Endothelial cell of umbilical vein (primary cell): ENCODE data around the gene AKAP12. TPM values are rescaled to one million over a fixed set of nuclear protein-coding genes. Genes with fewer than 3 reads are reported as not detected.

Experiments used
- BruUV-seq: library from RNA; stranded (reverse); fragments of 400-500 nt; replicated peaks from 2 replicates; lab custom pipeline; 2021; lab: Mats Ljungman, UMichigan
- CTCF ChIA-PET: fragments of 300-600, 350-600 bp; sonication (Branson Sonifier 250); formaldehyde crosslinking; loops from one replicate; lab custom pipeline; 2021; ENCODE audit warnings: antibody characterized with exemption, inconsistent platforms; lab: Charles Lee
- POLR2A ChIA-PET: fragments of 300-600, 350-600 bp; sonication (Branson Sonifier 250); formaldehyde crosslinking; loops from one replicate; lab custom pipeline; 2021; ENCODE audit warnings: antibody characterized with exemption, inconsistent platforms; lab: Charles Lee
- DNase-seq: peaks from one replicate; pipeline ENCODE4 v3.0.0-alpha.2; 2011; ENCODE audit warnings: low read depth, low spot score
- FAIRE-seq: peaks from 2 replicates; lab custom pipeline; 2011; peaks lifted over from hg19 to GRCh38; lab: Jason Lieb, UNC
- H2AFZ ChIP-seq: 2 replicates; pipeline ENCODE4 v1.6.0; 2012; ENCODE audit warnings: low read depth, low read length, control low read depth, inconsistent platforms
- H3K27ac ChIP-seq: 2 replicates; pipeline ENCODE4 v1.5.1; 2011; ENCODE audit warnings: low read depth, mild to moderate bottlenecking, control low read depth, low read length, moderate library complexity; ENCODE audit not compliant: insufficient read depth
- H3K27me3 ChIP-seq, 2 experiments: 2 replicates each; pipeline versions ENCODE4 v1.6.0 to v1.6.1; 2011; ENCODE audit warnings: low read length in 2 of 2, mixed read lengths in 1 of 2; ENCODE audit not compliant: control insufficient read depth in 2 of 2, insufficient read depth in 2 of 2
- H3K36me3 ChIP-seq, 2 experiments: 2 replicates in 1 of 2; 3 replicates in 1 of 2; pipeline ENCODE4 v1.5.1; 2011; ENCODE audit warnings: low read length in 2 of 2, mild to moderate bottlenecking in 1 of 2, moderate library complexity in 1 of 2; ENCODE audit not compliant: control insufficient read depth in 2 of 2, insufficient read depth in 2 of 2; ENCODE audit errors: extremely low read depth in 1 of 2
- H3K4me1 ChIP-seq: 3 replicates; pipeline ENCODE4 v1.5.1; 2011; ENCODE audit warnings: mild to moderate bottlenecking, low read length; ENCODE audit not compliant: control insufficient read depth, insufficient read depth; ENCODE audit errors: extremely low read depth
- H3K4me2 ChIP-seq: 2 replicates; pipeline ENCODE4 v1.6.1; 2011; ENCODE audit warnings: low read length, control low read depth, mixed read lengths; ENCODE audit not compliant: insufficient read depth
- H3K4me3 ChIP-seq, 3 experiments: fragments of 200-600 bp in 1 of 3; sonication (generic), shearing (Covaris generic) in 1 of 3; replicated peaks in 1 of 3; 2 replicates each; pipeline ENCODE4 v1.5.1; 2011 to 2016; ENCODE audit warnings: control low read depth in 3 of 3, low read length in 3 of 3, mild to moderate bottlenecking in 2 of 3, inconsistent platforms in 1 of 3, low read depth in 1 of 3, moderate library complexity in 1 of 3; ENCODE audit not compliant: insufficient read depth in 1 of 3
- H3K79me2 ChIP-seq: 2 replicates; pipeline ENCODE4 v1.6.0; 2012; ENCODE audit warnings: low read length, inconsistent platforms; ENCODE audit not compliant: control insufficient read depth, insufficient read depth
- H3K9ac ChIP-seq: replicated peaks from 2 replicates; pipeline ENCODE3; 2011; ENCODE audit warnings: low read length, control low read depth; ENCODE audit not compliant: insufficient read depth; ENCODE audit errors: extremely low read depth
- H3K9me1 ChIP-seq: replicated peaks from 3 replicates; pipeline ENCODE4 v1.6.0; 2011; ENCODE audit warnings: mild to moderate bottlenecking, low read length; ENCODE audit not compliant: control insufficient read depth, insufficient read depth; ENCODE audit errors: extremely low read depth
- H3K9me3 ChIP-seq: replicated peaks from 2 replicates; pipeline ENCODE4 v1.5.1; 2012; ENCODE audit warnings: low read length, inconsistent platforms; ENCODE audit not compliant: control insufficient read depth, insufficient read depth
- H4K20me1 ChIP-seq: replicated peaks from 2 replicates; pipeline ENCODE3; 2011; ENCODE audit warnings: mild to moderate bottlenecking, low read length; ENCODE audit not compliant: control insufficient read depth, insufficient read depth; ENCODE audit errors: extremely low read depth
- EZH2 ChIP-seq: IDR thresholded peaks from 2 replicates; pipeline ENCODE4 v1.6.1; 2012; ENCODE audit warnings: borderline replicate concordance, low read depth, mild to moderate bottlenecking, moderate library complexity, low read length, inconsistent platforms; ENCODE audit not compliant: severe bottlenecking
- FOS ChIP-seq: IDR thresholded peaks from 2 replicates; pipeline ENCODE4 v1.6.1; 2011; ENCODE audit warnings: mild to moderate bottlenecking, low read length, moderate library complexity, borderline replicate concordance; ENCODE audit not compliant: insufficient read depth
- GATA2 ChIP-seq: IDR thresholded peaks from 2 replicates; pipeline ENCODE4 v1.7.0; 2011; ENCODE audit warnings: low read depth, mild to moderate bottlenecking, moderate library complexity, mixed read lengths, low read length; ENCODE audit not compliant: insufficient read length, insufficient read depth
- JUN ChIP-seq: IDR thresholded peaks from 2 replicates; pipeline ENCODE4 v1.6.1; 2011; ENCODE audit warnings: borderline replicate concordance, low read depth; ENCODE audit not compliant: insufficient read length, insufficient read depth
- MAX ChIP-seq: IDR thresholded peaks from 2 replicates; pipeline ENCODE4 v1.6.1; 2011; ENCODE audit not compliant: insufficient read depth, insufficient read length
- MYC ChIP-seq: IDR thresholded peaks from one replicate; pipeline ENCODE4 v1.6.1; 2011; ENCODE audit warnings: mild to moderate bottlenecking, low read depth, low read length
- POLR2A ChIP-seq: IDR thresholded peaks from 2 replicates; pipeline ENCODE4 v1.6.1; 2012; ENCODE audit warnings: low read depth, mild to moderate bottlenecking, control low read depth, low read length
- POLR2AphosphoS5 ChIP-seq: IDR thresholded peaks from 2 replicates; pipeline ENCODE4 v1.6.1; 2012; ENCODE audit warnings: low read depth, mild to moderate bottlenecking, control low read depth, low read length, moderate library complexity; ENCODE audit not compliant: insufficient read depth
- dilution Hi-C: fragments of 300-500 bp; cut with MboI; formaldehyde crosslinking; loops from one replicate; pipeline ENCODE4 v1.15.0; 2019; ENCODE audit warnings: low sequenced_read_pairs; ENCODE audit not compliant: extremely low pct_ligation_motif_present
- intact Hi-C: fragments of 100-400 bp; cut with micrococcal nuclease; formaldehyde crosslinking; loops from one replicate; pipeline ENCODE4 v1.10.0; 2022
- polyA plus RNA-seq, 4 experiments: library from polyadenylated mRNA; depleted of rRNA in 3 of 4; stranded (reverse) in 3 of 4; unstranded in 1 of 4; fragments of >200 nt; gene quantifications; 2 replicates each; pipeline versions ENCODE4 v1.2.1 to v1.2.3, GENCODE V29; 2011 to 2012; ENCODE audit warnings: missing spikeins in 1 of 4
- total RNA-seq: library from RNA; stranded (reverse); gene quantifications from 2 replicates; pipeline ENCODE4 v1.2.3, GENCODE V29; 2021
- TF ChIP-seq, protein P1 (sequence below), 2 donors: IDR thresholded peaks; 1 replicate in 1 of 2; 2 replicates in 1 of 2; pipeline ENCODE4 v1.5.1; 2011; ENCODE audit warnings: low read length in 2 of 2, mild to moderate bottlenecking in 2 of 2, moderate library complexity in 2 of 2, control low read depth in 1 of 2, inconsistent platforms in 1 of 2, low read depth in 1 of 2; ENCODE audit not compliant: insufficient read depth in 1 of 2; ENCODE audit errors: extremely low read depth in 1 of 2

AKAP12 gene
- total and polyA plus RNA-seq, 2 donors (not counting 3 experiments of a cell fraction or from before 2014, with no cell fraction given), result 46.9 to 340 TPM

DNA sequence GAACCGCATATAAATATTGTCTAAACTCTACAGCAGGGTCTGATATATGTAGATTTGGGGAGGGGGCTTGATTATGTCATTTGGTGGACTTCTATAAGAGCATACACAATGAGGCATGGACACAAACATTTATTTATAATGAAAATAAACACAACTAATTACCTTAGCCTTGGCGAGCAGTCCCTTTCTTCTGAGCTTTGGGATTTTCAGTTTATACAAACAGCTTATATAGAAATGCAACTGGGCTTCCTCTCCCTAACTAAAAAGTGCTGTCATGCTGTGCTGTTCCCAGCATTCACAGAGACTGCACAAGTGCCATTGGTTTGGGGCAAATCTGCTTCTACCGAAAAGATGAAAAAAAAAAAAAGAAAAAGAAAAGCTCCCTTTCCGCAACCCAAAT lies 69.9 kb downstream of the AKAP12 start:
- Histone ChIP-seq H4K20me1 (no peaks in the 10 kb centered on the region), H2AFZ (no peak overlapping the region), H3K36me3 (peaks cover 0 to 5% of the 10 kb centered on the region in 2 experiments), H3K27ac (no peak overlapping the region), H3K4me2 (no peak overlapping the region), H3K9me1 (no peaks in the 10 kb centered on the region), H3K4me3 (no peak overlapping the region), H3K79me2 (peaks cover 19% of the 10 kb centered on the region), H3K4me1 (no peaks in the 10 kb centered on the region), H3K27me3 (no peaks in the 10 kb centered on the region), H3K9me3 (no peaks in the 10 kb centered on the region), H3K9ac (no peak overlapping the region)
- POLR2A ChIA-PET, result no interaction called here
- CTCF ChIA-PET, result interaction anchor here (0.6 to 2.5 kb wide), 4 partner anchors 15 to 418 kb away, joined by 3 to 6 read pairs (median 5); no protein-coding TSS in a partner anchor
- DNase-seq (no peak), FAIRE-seq (no peak)
- BruUV-seq, result no TSS peak
- intact Hi-C loops, result no loop called here
- TF ChIP-seq MYC (no peak), POLR2AphosphoS5 (no peak), POLR2A (no peak), JUN (no peak), GATA2 (no peak), MAX (no peak), FOS (no peak), EZH2 (no peak)
- TF ChIP-seq, protein P1, sequence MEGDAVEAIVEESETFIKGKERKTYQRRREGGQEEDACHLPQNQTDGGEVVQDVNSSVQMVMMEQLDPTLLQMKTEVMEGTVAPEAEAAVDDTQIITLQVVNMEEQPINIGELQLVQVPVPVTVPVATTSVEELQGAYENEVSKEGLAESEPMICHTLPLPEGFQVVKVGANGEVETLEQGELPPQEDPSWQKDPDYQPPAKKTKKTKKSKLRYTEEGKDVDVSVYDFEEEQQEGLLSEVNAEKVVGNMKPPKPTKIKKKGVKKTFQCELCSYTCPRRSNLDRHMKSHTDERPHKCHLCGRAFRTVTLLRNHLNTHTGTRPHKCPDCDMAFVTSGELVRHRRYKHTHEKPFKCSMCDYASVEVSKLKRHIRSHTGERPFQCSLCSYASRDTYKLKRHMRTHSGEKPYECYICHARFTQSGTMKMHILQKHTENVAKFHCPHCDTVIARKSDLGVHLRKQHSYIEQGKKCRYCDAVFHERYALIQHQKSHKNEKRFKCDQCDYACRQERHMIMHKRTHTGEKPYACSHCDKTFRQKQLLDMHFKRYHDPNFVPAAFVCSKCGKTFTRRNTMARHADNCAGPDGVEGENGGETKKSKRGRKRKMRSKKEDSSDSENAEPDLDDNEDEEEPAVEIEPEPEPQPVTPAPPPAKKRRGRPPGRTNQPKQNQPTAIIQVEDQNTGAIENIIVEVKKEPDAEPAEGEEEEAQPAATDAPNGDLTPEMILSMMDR (IDR thresholded peaks at IDR 0.05; ENCODE audit: extremely low read depth in 1 of 2, insufficient read depth in 1 of 2, low read depth in 1 of 2, low read length in 2 of 2), result no peak
- dilution Hi-C loops, result no loop called here
